ENCODE data around the gene CAPN11. TPM values are rescaled to one million over a fixed set of nuclear protein-coding genes. Genes with fewer than 3 reads are reported as not detected.
A peak's percentile ranks its signal among the peaks of the same experiment; 100 is the strongest.

The CAPN11 gene
- total and polyA plus RNA-seq, 2 experiments from 2014 or later, result 1.1 to 1.7 TPM

DNA sequence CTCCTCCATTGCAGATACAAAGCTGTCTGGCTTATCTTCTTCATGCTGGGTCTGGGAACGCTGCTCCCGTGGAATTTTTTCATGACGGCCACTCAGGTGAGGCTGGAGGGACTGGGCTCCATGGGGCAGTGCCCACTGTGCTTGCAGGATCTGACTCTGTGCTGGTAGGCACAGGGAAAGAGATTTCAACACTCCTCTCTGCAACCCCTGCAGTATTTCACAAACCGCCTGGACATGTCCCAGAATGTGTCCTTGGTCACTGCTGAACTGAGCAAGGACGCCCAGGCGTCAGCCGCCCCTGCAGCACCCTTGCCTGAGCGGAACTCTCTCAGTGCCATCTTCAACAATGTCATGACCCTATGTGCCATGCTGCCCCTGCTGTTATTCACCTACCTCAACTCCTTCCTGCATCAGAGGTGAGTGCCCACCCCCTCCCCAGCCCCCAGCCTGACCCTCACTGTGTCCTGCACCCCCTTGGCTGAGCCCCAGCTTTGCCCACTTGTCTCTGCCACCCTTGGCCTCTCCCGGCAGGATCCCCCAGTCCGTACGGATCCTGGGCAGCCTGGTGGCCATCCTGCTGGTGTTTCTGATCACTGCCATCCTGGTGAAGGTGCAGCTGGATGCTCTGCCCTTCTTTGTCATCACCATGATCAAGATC, 70.9 kb downstream of the CAPN11 start:
- TF ChIP-seq ETS1 (IDR thresholded peaks at IDR 0.05) (no peak), POLR2AphosphoS5 (IDR thresholded peaks at IDR 0.05; ENCODE audit: low read depth) (no peak), ZNF331 (CRISPR knock-in tag; IDR thresholded peaks at IDR 0.05; ENCODE audit: low read depth) (no peak), CREB1 (CRISPR knock-in tag; IDR thresholded peaks at IDR 0.05; ENCODE audit: low read depth) (no peak), ZNF462 (CRISPR knock-in tag; IDR thresholded peaks at IDR 0.05) (no peak), ZNF114 (CRISPR knock-in tag; IDR thresholded peaks at IDR 0.05) (no peak), CTCF (conservative IDR thresholded peaks at IDR 0.05; ENCODE audit: low read depth in 2 of 2) (no peak), JUNB (IDR thresholded peaks at IDR 0.05; ENCODE audit: unreplicated experiment) (no peak), REST (IDR thresholded peaks at IDR 0.05; ENCODE audit: unreplicated experiment) (no peak), EZH2 (IDR thresholded peaks at IDR 0.05; ENCODE audit: low read depth, unreplicated experiment) (no peak), NANOG (IDR thresholded peaks at IDR 0.05; ENCODE audit: borderline replicate concordance) (no peak), EZH2phosphoT487 (IDR thresholded peaks at IDR 0.05; ENCODE audit: unreplicated experiment) (no peak), STAT1 (IDR thresholded peaks at IDR 0.05; ENCODE audit: unreplicated experiment) (no peak)
- Mint-ChIP-seq H3K9me3 (no peaks in the 10 kb centered on the region; the same call in 2 of the 3 replicates), H3K4me1 (peaks cover 57% of the 10 kb centered on the region), H3K27me3 (ENCODE audit: insufficient read depth, low read depth, poor library complexity) (peaks cover 27% of the 10 kb centered on the region), H3K27ac (0 out of 2 replicates have a peak overlapping the region, but pooled peaks have one; percentile 62), H3K36me3 (ENCODE audit: low read depth) (peaks cover 70% of the 10 kb centered on the region), H3K4me3 (no peak overlapping the region)
- ATAC-seq (no peak), DNase-seq (ENCODE audit: low spot score) (no peak)
- Histone ChIP-seq H2AFZ (no peak overlapping the region), H3K9me2 (ENCODE audit: insufficient read depth) (no peaks in the 10 kb centered on the region), H3K79me2 (replicated peaks; ENCODE audit: insufficient read depth) (peaks cover 37% of the 10 kb centered on the region), H3K27me3 (ENCODE audit: insufficient read depth) (no peaks in the 10 kb centered on the region), H3K36me3 (ENCODE audit: insufficient read depth) (peaks cover 4% of the 10 kb centered on the region; the same call in 1 of the 2 replicates), H3K4me1 (ENCODE audit: insufficient read depth) (peaks cover 30% of the 10 kb centered on the region), H3K4me3 (no peak overlapping the region), H3K27ac (ENCODE audit: low read depth) (no peak overlapping the region), H3F3A (replicated peaks; ENCODE audit: low read depth) (peaks cover 14% of the 10 kb centered on the region), H3K4me2 (no peak overlapping the region), H4K20me1 (replicated peaks; ENCODE audit: insufficient read depth) (peaks cover 39% of the 10 kb centered on the region)

All from GM23338 (cell line).